GM12878 (cell line): ENCODE results near the gene C11orf91. TPM values are rescaled to one million over a fixed set of nuclear protein-coding genes. Genes with fewer than 3 reads are reported as not detected.
A peak's percentile ranks its signal among the peaks of the same experiment; 100 is the strongest.

Source experiments
- ATAC-seq: fragments of 200-7000 bp; cut with Tn5 transposase; 3 replicates; pipeline ENCODE4 v1.9.1; 2020; ENCODE audit warnings: mild to moderate bottlenecking, moderate library complexity
- BruUV-seq: library from RNA; stranded (reverse); fragments of 400-500 nt; replicated peaks from 2 replicates; lab custom pipeline; 2021; lab: Mats Ljungman, UMichigan
- CTCF ChIA-PET: fragments of 300-600 bp; sonication (Branson Sonifier 250); formaldehyde crosslinking; extraction: SDS; loops from one replicate; lab custom pipeline; 2021; ENCODE audit warnings: inconsistent platforms; lab: Yijun Ruan, JAX
- POLR2A ChIA-PET: fragments of 350-600 bp; formaldehyde crosslinking; extraction: SDS; loops from one replicate; lab custom pipeline; 2021; ENCODE audit warnings: inconsistent platforms; lab: Charles Lee
- RAD21 ChIA-PET: fragments of 300-600 bp; sonication (Branson Sonifier 250); formaldehyde crosslinking; loops from one replicate; lab custom pipeline; 2023; ENCODE audit warnings: antibody characterized with exemption; ENCODE audit not compliant: unreplicated experiment; lab: Charles Lee
- SMC1A ChIA-PET: fragments of 300-600 bp; sonication (Branson Sonifier 250); formaldehyde crosslinking; loops from one replicate; lab custom pipeline; 2023; ENCODE audit not compliant: unreplicated experiment, uncharacterized antibody; lab: Charles Lee
- DNase-seq: peaks from one replicate; pipeline ENCODE4 v3.0.0-alpha.2; 2011; ENCODE audit warnings: low read depth, low spot score
- FAIRE-seq: peaks from 3 replicates; lab custom pipeline; 2011; peaks lifted over from hg19 to GRCh38; lab: Jason Lieb, UNC
- H2AFZ ChIP-seq: 2 replicates; pipeline ENCODE4 v1.6.0; 2011; ENCODE audit warnings: low read depth, low read length, control low read depth; ENCODE audit not compliant: control insufficient read depth
- H3K27ac ChIP-seq: 2 replicates; pipeline ENCODE4 v1.5.1; 2011; ENCODE audit warnings: control low read depth; ENCODE audit not compliant: control insufficient read depth, insufficient read depth
- H3K27me3 ChIP-seq, 2 experiments: replicated peaks in 1 of 2; 2 replicates each; pipeline versions ENCODE4 v1.6.0 to v1.6.1; 2011; ENCODE audit warnings: low read length in 1 of 2; ENCODE audit not compliant: control insufficient read depth in 2 of 2, insufficient read depth in 2 of 2
- H3K36me3 ChIP-seq, 2 experiments: 2 replicates each; pipeline ENCODE4 v1.5.1; 2011; ENCODE audit warnings: low read length in 1 of 2; ENCODE audit not compliant: control insufficient read depth in 2 of 2, insufficient read depth in 2 of 2
- H3K4me1 ChIP-seq: 2 replicates; pipeline ENCODE4 v1.6.1; 2011; ENCODE audit warnings: mild to moderate bottlenecking, low read length, moderate library complexity, mixed read lengths; ENCODE audit not compliant: control insufficient read depth, insufficient read depth
- H3K4me2 ChIP-seq: 2 replicates; pipeline ENCODE4 v1.6.0; 2011; ENCODE audit warnings: control low read depth; ENCODE audit not compliant: control insufficient read depth, insufficient read depth
- H3K4me3 ChIP-seq: fragments of 200-600 bp; sonication (generic); 2 replicates; pipeline ENCODE4 v1.5.1; 2016
- H3K79me2 ChIP-seq: 2 replicates; pipeline ENCODE4 v1.6.0; 2011; ENCODE audit warnings: low read length; ENCODE audit not compliant: control insufficient read depth, insufficient read depth
- H3K9ac ChIP-seq: 2 replicates; pipeline ENCODE4 v1.8.0; 2011; ENCODE audit warnings: low read length, control low read depth, mixed read lengths; ENCODE audit not compliant: control insufficient read depth, insufficient read depth
- H3K9me3 ChIP-seq: replicated peaks from 3 replicates; pipeline ENCODE4 v1.5.1; 2011; ENCODE audit warnings: mild to moderate bottlenecking, low read length; ENCODE audit not compliant: control insufficient read depth, insufficient read depth
- H4K20me1 ChIP-seq: 2 replicates; pipeline ENCODE4 v1.6.0; 2011; ENCODE audit not compliant: control insufficient read depth, insufficient read depth
- CEBPZ ChIP-seq: fragments of 150-350 bp; IDR thresholded peaks from 2 replicates; pipeline ENCODE4 v1.6.1; 2016; ENCODE audit warnings: low read depth, low read length
- CHD1 ChIP-seq: IDR thresholded peaks from 2 replicates; pipeline ENCODE4 v1.6.1; 2012; ENCODE audit warnings: low read depth, low read length, improper control_type of control experiment
- E2F8 ChIP-seq: fragments of 450-650 bp; IDR thresholded peaks from 2 replicates; pipeline ENCODE4 v1.6.1; 2018; ENCODE audit warnings: mild to moderate bottlenecking, low read depth, moderate library complexity; ENCODE audit not compliant: partially characterized antibody
- NR2F1 ChIP-seq: fragments of 450-650 bp; conservative IDR thresholded peaks from 2 replicates; pipeline ENCODE4 v1.6.1; 2017; ENCODE audit warnings: mild to moderate bottlenecking
- SMC3 ChIP-seq: IDR thresholded peaks from 2 replicates; pipeline ENCODE4 v1.6.1; 2011; ENCODE audit warnings: low read length, improper control_type of control experiment, borderline replicate concordance
- ZNF592 ChIP-seq: fragments of 450-650 bp; IDR thresholded peaks from 2 replicates; pipeline ENCODE4 v1.6.1; 2017; ENCODE audit warnings: mild to moderate bottlenecking, moderate library complexity
- WGBS: methylation state at CpG from one replicate; pipeline ENCODE4 v1.1.6; 2016; ENCODE audit warnings: low lambda C conversion rate; ENCODE audit not compliant: insufficient replicate concordance, insufficient coverage; ENCODE audit errors: missing lambda C conversion rate; 5-methylcytosine and 5-hydroxymethylcytosine counted together
- in situ Hi-C: fragments of 300-500 bp; cut with MboI; formaldehyde crosslinking; loops from 9 replicates; pipeline ENCODE4 v1.14.3; 2018; ENCODE audit warnings: mixed read lengths
- intact Hi-C: fragments of 100-400 bp; cut with micrococcal nuclease; formaldehyde crosslinking; loops from one replicate; pipeline ENCODE4 v1.14.2; 2022; ENCODE audit not compliant: unreplicated experiment
- polyA plus RNA-seq, 11 experiments: library from polyadenylated mRNA; depleted of rRNA in 4 of 11; unstranded in 6 of 11; stranded (reverse) in 5 of 11; fragments of >200 nt; fragmentation: Nextera tagmentation in 4 of 11; fragmentation: Illumina TruSeq in 1 of 11; extraction: Ambion mirVana in 4 of 11; extraction: Trizol in 1 of 11; gene quantifications; 1 replicate in 1 of 11; 2 replicates in 10 of 11; pipeline versions ENCODE4 v1.2.1 to v1.2.3, GENCODE V29; 2011 to 2016; ENCODE audit warnings: inconsistent platforms in 2 of 11, missing spikeins in 2 of 11, low read depth in 1 of 11
- total RNA-seq, 4 experiments: library from RNA; depleted of rRNA in 3 of 4; stranded (reverse); fragments of >200 nt in 3 of 4; fragmentation: Illumina TruSeq in 1 of 4; extraction: Trizol in 1 of 4; gene quantifications; 2 replicates each; pipeline versions ENCODE4 v1.2.1 to v1.2.3, GENCODE V29; 2013 to 2021

C11orf91 gene
- total and polyA plus RNA-seq, 10 of the 15 experiments (the other 5 are each of a cell fraction or from before 2014, with no cell fraction given), result not detected

GRCh38 chr11:33670250-33671011 lies 30.2 kb downstream of the C11orf91 start:
- Histone ChIP-seq H3K36me3 (no peaks in the 10 kb centered on the region), H3K9ac (no peak overlapping the region), H2AFZ (no peak overlapping the region), H3K27me3 (no peaks in the 10 kb centered on the region), H3K79me2 (no peaks in the 10 kb centered on the region), H4K20me1 (no peaks in the 10 kb centered on the region), H3K27ac (no peak overlapping the region), H3K4me2 (no peak overlapping the region), H3K4me1 (peaks cover 4% of the 10 kb centered on the region), H3K9me3 (no peaks in the 10 kb centered on the region; the same call in 2 of the 3 replicates), H3K4me3 (no peak overlapping the region)
- RAD21 ChIA-PET, result interaction anchor here (1.2 kb wide), 2 partner anchors 10 to 46 kb away, joined by 3 read pairs; no protein-coding TSS in a partner anchor
- WGBS, result 16% methylated on average over 5 of the region's 5 CpGs
- CTCF ChIA-PET, result no interaction called here
- POLR2A ChIA-PET, result no interaction called here
- ATAC-seq (peak; percentile 36; the same call in 2 of the 3 replicates), DNase-seq (no peak), FAIRE-seq (no peak)
- intact Hi-C loops, result no loop called here
- SMC1A ChIA-PET, result interaction anchor here (0.5 to 1.4 kb wide), 3 partner anchors 15 to 558 kb away, joined by 3 to 6 read pairs (median 4); no protein-coding TSS in a partner anchor
- no TSS peak for BruUV-seq
- in situ Hi-C loops, result no loop called here
- TF ChIP-seq E2F8, result no peak
- no peak for TF ChIP-seq SMC3
- 0 out of 2 replicates have a peak, but pooled peaks have one; percentile 25 for TF ChIP-seq NR2F1
- no peak for TF ChIP-seq ZNF592
- TF ChIP-seq CEBPZ, result no peak
- no peak for TF ChIP-seq CHD1
